Osteoblast (primary cell): ENCODE measurements around the gene GDF9. TPM values are rescaled to one million over a fixed set of nuclear protein-coding genes. Genes with fewer than 3 reads are reported as not detected.

ENCODE experiments used
- DNase-seq: peaks from one replicate; pipeline ENCODE4 v3.0.0; 2011; ENCODE audit warnings: low spot score, mixed read lengths; ENCODE audit not compliant: insufficient read length; ENCODE audit errors: missing footprints
- H2AFZ ChIP-seq: 2 replicates; pipeline ENCODE4 v1.6.0; 2011; ENCODE audit warnings: mild to moderate bottlenecking, low read length
- H3K27ac ChIP-seq: 2 replicates; pipeline ENCODE4 v1.5.1; 2011; ENCODE audit warnings: mild to moderate bottlenecking, low read depth, low read length, moderate library complexity
- H3K27me3 ChIP-seq: 2 replicates; pipeline ENCODE4 v1.6.0; 2012; ENCODE audit warnings: mild to moderate bottlenecking, control low read depth, inconsistent platforms, low read length, moderate library complexity; ENCODE audit not compliant: insufficient read depth
- H3K36me3 ChIP-seq: 2 replicates; pipeline ENCODE4 v1.5.1; 2011; ENCODE audit warnings: mild to moderate bottlenecking, low read length, control low read depth, moderate library complexity; ENCODE audit not compliant: insufficient read depth
- H3K4me1 ChIP-seq: 2 replicates; pipeline ENCODE4 v1.5.1; 2011; ENCODE audit warnings: mild to moderate bottlenecking, low read length, control low read depth, moderate library complexity; ENCODE audit not compliant: insufficient read depth
- H3K4me2 ChIP-seq: 2 replicates; pipeline ENCODE4 v1.6.0; 2011; ENCODE audit warnings: mild to moderate bottlenecking, low read length; ENCODE audit not compliant: insufficient read depth
- H3K4me3 ChIP-seq: fragments of 200-600 bp; sonication (generic); 3 replicates; pipeline ENCODE4 v1.5.1; 2012; ENCODE audit warnings: mild to moderate bottlenecking, low read length, inconsistent platforms; ENCODE audit not compliant: insufficient read depth
- H3K79me2 ChIP-seq: 2 replicates; pipeline ENCODE4 v1.6.0; 2012; ENCODE audit warnings: mild to moderate bottlenecking, low read length, control low read depth, inconsistent platforms; ENCODE audit not compliant: insufficient read depth
- H3K9me3 ChIP-seq: 2 replicates; pipeline ENCODE4 v1.5.1; 2011; ENCODE audit warnings: low read depth, low read length, control low read depth
- H4K20me1 ChIP-seq: 2 replicates; pipeline ENCODE4 v1.6.0; 2012; ENCODE audit warnings: mild to moderate bottlenecking, low read length, control low read depth; ENCODE audit not compliant: insufficient read depth
- CTCF ChIP-seq: IDR thresholded peaks from 2 replicates; pipeline ENCODE4 v1.5.1; 2011; ENCODE audit warnings: mild to moderate bottlenecking, low read depth, low read length, moderate library complexity; ENCODE audit errors: extremely low read depth
- total RNA-seq: library from RNA; depleted of rRNA; stranded (reverse); fragments of >200 nt; gene quantifications from 2 replicates; pipeline ENCODE4 v1.2.3, GENCODE V29; 2012

GDF9 gene
- total RNA-seq, 1 donor, result 0.36 TPM

GRCh38 chr5:132816083-132816482 lies 50.2 kb downstream of the GDF9 start:
- Histone ChIP-seq H3K27ac (no peak overlapping the region), H3K4me1 (peaks cover 19% of the 10 kb centered on the region), H3K9me3 (no peaks in the 10 kb centered on the region), H4K20me1 (no peaks in the 10 kb centered on the region), H3K36me3 (no peaks in the 10 kb centered on the region), H3K27me3 (peaks cover 34% of the 10 kb centered on the region), H3K4me3 (no peak overlapping the region), H2AFZ (no peak overlapping the region), H3K4me2 (no peak overlapping the region), H3K79me2 (no peaks in the 10 kb centered on the region)
- TF ChIP-seq CTCF, result no peak
- peak; percentile 75 for DNase-seq

- Histone ChIP-seq H3K9me3 (no peaks in the 10 kb centered on the region), H3K79me2 (no peaks in the 10 kb centered on the region), H3K27ac (no peak overlapping the region), H3K27me3 (peaks cover 35% of the 10 kb centered on the region), H3K4me3 (no peak overlapping the region), H3K4me1 (peaks cover 19% of the 10 kb centered on the region), H3K4me2 (no peak overlapping the region), H2AFZ (no peak overlapping the region), H3K36me3 (no peaks in the 10 kb centered on the region), H4K20me1 (no peaks in the 10 kb centered on the region)
- DNase-seq, result peak; percentile 95
- no peak for TF ChIP-seq CTCF
These were observed 50.8 kb downstream of the GDF9 start for GRCh38 chr5:132815454-132815853.

DNA sequence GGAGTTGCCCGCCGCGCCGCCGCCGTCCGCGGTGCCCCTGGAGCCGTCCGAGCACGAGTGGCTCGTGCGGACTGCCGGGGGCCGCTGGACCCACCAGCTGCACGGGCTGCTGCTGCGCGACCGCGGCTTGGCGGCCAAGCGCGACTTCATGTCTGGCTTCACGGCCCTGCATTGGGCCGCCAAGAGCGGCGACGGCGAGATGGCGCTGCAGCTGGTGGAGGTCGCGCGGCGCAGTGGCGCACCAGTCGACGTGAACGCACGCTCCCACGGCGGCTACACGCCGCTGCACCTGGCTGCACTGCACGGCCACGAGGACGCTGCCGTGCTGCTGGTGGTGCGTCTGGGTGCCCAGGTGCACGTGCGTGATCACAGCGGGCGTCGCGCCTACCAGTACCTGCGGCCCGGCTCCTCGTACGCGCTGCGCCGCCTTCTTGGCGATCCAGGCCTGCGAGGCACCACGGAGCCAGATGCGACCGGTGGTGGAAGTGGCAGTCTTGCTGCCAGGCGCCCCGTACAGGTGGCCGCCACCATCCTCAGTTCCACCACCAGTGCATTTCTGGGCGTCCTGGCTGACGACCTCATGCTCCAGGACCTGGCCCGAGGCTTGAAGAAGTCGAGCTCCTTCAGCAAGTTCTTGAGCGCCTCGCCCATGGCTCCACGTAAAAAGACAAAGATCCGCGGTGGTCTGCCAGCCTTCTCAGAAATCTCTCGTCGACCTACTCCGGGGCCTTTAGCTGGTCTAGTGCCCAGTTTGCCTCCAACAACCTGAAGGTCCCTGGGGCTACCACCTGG lies 51.6 kb downstream of the GDF9 start:
- no peaks in the 10 kb centered on the region for H3K36me3 ChIP-seq
- TF ChIP-seq CTCF, result no peak
- no peak overlapping the region for H2AFZ ChIP-seq
- H3K27me3 ChIP-seq, result peaks cover 36% of the 10 kb centered on the region
- no peaks in the 10 kb centered on the region for H3K9me3 ChIP-seq
- no peak overlapping the region for H3K27ac ChIP-seq
- peaks cover 16% of the 10 kb centered on the region for H3K4me1 ChIP-seq
- peak; percentile 82 for DNase-seq
- H3K79me2 ChIP-seq, result no peaks in the 10 kb centered on the region
- H3K4me3 ChIP-seq, result no peak overlapping the region
- H3K4me2 ChIP-seq, result no peak overlapping the region
- no peaks in the 10 kb centered on the region for H4K20me1 ChIP-seq

DNA sequence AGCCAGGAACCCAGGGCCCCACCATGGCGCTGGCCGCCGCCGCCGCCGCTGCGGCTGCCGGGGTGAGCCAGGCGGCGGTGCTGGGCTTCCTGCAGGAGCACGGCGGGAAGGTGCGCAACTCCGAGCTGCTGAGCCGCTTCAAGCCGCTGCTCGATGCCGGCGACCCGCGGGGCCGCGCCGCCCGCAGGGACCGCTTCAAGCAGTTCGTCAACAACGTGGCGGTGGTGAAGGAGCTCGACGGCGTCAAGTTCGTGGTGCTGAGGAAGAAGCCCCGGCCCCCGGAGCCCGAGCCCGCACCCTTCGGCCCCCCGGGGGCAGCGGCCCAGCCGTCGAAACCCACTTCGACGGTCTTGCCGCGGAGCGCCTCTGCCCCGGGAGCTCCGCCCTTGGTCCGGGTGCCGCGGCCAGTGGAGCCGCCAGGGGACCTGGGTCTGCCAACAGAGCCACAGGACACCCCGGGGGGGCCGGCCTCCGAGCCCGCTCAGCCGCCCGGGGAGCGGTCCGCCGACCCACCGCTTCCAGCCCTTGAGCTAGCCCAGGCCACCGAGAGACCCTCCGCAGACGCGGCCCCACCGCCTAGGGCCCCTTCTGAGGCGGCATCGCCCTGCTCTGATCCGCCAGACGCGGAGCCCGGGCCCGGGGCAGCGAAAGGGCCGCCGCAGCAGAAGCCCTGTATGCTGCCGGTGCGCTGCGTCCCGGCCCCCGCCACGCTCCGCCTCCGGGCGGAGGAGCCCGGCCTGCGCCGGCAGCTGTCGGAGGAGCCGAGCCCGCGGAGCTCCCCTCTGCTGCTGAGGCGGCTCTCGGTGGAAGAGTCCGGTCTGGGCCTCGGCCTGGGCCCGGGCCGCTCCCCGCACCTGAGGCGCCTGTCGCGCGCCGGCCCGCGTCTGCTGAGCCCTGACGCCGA lies 52.4 kb downstream of the GDF9 start:
- H3K79me2 ChIP-seq, result no peaks in the 10 kb centered on the region
- no peaks in the 10 kb centered on the region for H3K9me3 ChIP-seq
- H3K27me3 ChIP-seq, result peaks cover 42% of the 10 kb centered on the region
- H3K4me2 ChIP-seq, result peak overlapping the region; percentile 51
- peak; percentile 90 for DNase-seq
- no peak overlapping the region for H3K27ac ChIP-seq
- H3K36me3 ChIP-seq, result no peaks in the 10 kb centered on the region
- H3K4me1 ChIP-seq, result peaks cover 16% of the 10 kb centered on the region
- H4K20me1 ChIP-seq, result no peaks in the 10 kb centered on the region
- peak overlapping the region; percentile 22 for H2AFZ ChIP-seq
- TF ChIP-seq CTCF, result no peak
- H3K4me3 ChIP-seq, result peak overlapping the region; percentile 30
